Measurements from ENCODE around the gene ROPN1L.
"Not testable (repeated sequence)": the region's sequence is repeated elsewhere in the genome, so short reads cannot be mapped to it uniquely, and the experiment has no call there.

Gene ROPN1L

GRCh38 chr5:10501554-10502075 is 59.9 kb downstream of the ROPN1L start:
- no peak for DNase-seq (ENCODE audit: low read depth)

- DNase-seq (ENCODE audit: low read depth), result no peak
These were observed 60.5 kb downstream of the ROPN1L start for GRCh38 chr5:10502130-10502529.

GRCh38 chr5:10502578-10502977 is 60.9 kb downstream of the ROPN1L start:
- DNase-seq (ENCODE audit: low read depth), result no peak

- no peak for DNase-seq (ENCODE audit: low read depth)
These were observed 61.6 kb downstream of the ROPN1L start for GRCh38 chr5:10503321-10503720.

- DNase-seq (ENCODE audit: low read depth), result no peak
These were observed 62.5 kb downstream of the ROPN1L start for GRCh38 chr5:10503997-10504793.

GRCh38 chr5:10505517-10506095 is 63.9 kb downstream of the ROPN1L start:
- no peak for DNase-seq (ENCODE audit: low read depth)

- DNase-seq (ENCODE audit: low read depth), result no peak
These were observed 64.9 kb downstream of the ROPN1L start for GRCh38 chr5:10506535-10506934.

GRCh38 chr5:10507575-10508096 is 66.0 kb downstream of the ROPN1L start:
- no peak for DNase-seq (ENCODE audit: low read depth)

- no peak for DNase-seq (ENCODE audit: low read depth)
These were observed 67.9 kb downstream of the ROPN1L start for GRCh38 chr5:10509575-10509974.

- no peak for DNase-seq (ENCODE audit: low read depth)
These were observed 70.3 kb downstream of the ROPN1L start for GRCh38 chr5:10511741-10512640.

GRCh38 chr5:10513501-10514442 is 72.1 kb downstream of the ROPN1L start:
- no peak for DNase-seq (ENCODE audit: low read depth)

GRCh38 chr5:10514572-10514971 is 72.9 kb downstream of the ROPN1L start:
- DNase-seq (ENCODE audit: low read depth), result not testable (repeated sequence)

Measured in stimulated activated CD8-positive, alpha-beta memory T cell treated with anti-CD3 and anti-CD28 coated beads, Interleukin-15, amount 100 ng/mL, for 1 hour (primary cell).